ENCODE measurements around the gene PLEKHA4. TPM values are rescaled to one million over a fixed set of nuclear protein-coding genes. Genes with fewer than 3 reads are reported as not detected.

PLEKHA4 gene
- total RNA-seq, 1 experiment from 2014 or later: 20.7 TPM

DNA sequence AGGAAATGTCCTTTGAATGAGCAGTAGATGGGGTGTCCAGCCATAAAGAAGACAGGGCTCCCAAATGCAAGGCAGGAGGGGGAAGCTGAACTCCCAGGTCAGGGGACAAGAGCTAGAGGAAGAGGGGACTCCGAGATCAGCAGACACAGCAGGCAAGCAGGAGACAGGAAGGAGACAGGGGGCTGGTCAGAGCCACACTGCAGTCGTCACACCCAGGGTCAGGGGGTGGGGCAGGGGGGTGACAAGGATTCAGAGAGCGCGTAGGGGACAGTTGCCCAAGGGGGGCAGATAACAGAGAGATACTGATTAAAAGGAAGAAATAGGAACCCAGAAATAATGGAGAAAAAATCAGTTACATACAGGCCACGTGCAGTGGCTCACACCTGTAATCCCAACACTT lies 35.4 kb downstream of the PLEKHA4 start:
- no peak overlapping the region for H3K4me3 ChIP-seq (ENCODE audit: low read depth, low read length, poor library complexity, severe bottlenecking)
- H3K4me1 ChIP-seq (ENCODE audit: insufficient read depth, low read length, poor library complexity, severe bottlenecking): peaks cover 13% of the 10 kb centered on the region
- no peaks in the 10 kb centered on the region for H3K36me3 ChIP-seq (ENCODE audit: insufficient read depth, low read length, poor library complexity, severe bottlenecking)
- BruUV-seq (replicated peaks): no TSS peak
- no peak for DNase-seq (ENCODE audit: low spot score)
- ChIA-PET CTCF (no interaction called here), POLR2A (ENCODE audit: low non-redundant PET) (no interaction called here)
- H3K27me3 ChIP-seq (replicated peaks; ENCODE audit: insufficient read depth, low read depth, low read length, poor library complexity): no peaks in the 10 kb centered on the region
- TF ChIP-seq CTCF (conservative IDR thresholded peaks at IDR 0.05; ENCODE audit: low read depth, low read length) (no peak), EZH2 (IDR thresholded peaks at IDR 0.05; ENCODE audit: borderline replicate concordance, low read depth, low read length, poor library complexity, severe bottlenecking) (no peak)
- intact Hi-C loops (cut with micrococcal nuclease; ENCODE audit: unreplicated experiment): no loop called here
- no peaks in the 10 kb centered on the region for H3K9me3 ChIP-seq (ENCODE audit: low read depth, low read length, poor library complexity, severe bottlenecking)
- no peak overlapping the region for H3K27ac ChIP-seq (ENCODE audit: low read depth, low read length, poor library complexity, severe bottlenecking)

GRCh38 chr19:48830965-48831364 lies 37.5 kb downstream of the PLEKHA4 start:
- H3K9me3 ChIP-seq (ENCODE audit: low read depth, low read length, poor library complexity, severe bottlenecking): no peaks in the 10 kb centered on the region
- no peak for DNase-seq (ENCODE audit: low spot score)
- ChIA-PET CTCF (no interaction called here), POLR2A (ENCODE audit: low non-redundant PET) (no interaction called here)
- TF ChIP-seq EZH2 (IDR thresholded peaks at IDR 0.05; ENCODE audit: borderline replicate concordance, low read depth, low read length, poor library complexity, severe bottlenecking) (no peak), CTCF (conservative IDR thresholded peaks at IDR 0.05; ENCODE audit: low read depth, low read length) (no peak)
- intact Hi-C loops (cut with micrococcal nuclease; ENCODE audit: unreplicated experiment): no loop called here
- H3K27ac ChIP-seq (ENCODE audit: low read depth, low read length, poor library complexity, severe bottlenecking): no peak overlapping the region
- no TSS peak for BruUV-seq (replicated peaks)
- H3K36me3 ChIP-seq (ENCODE audit: insufficient read depth, low read length, poor library complexity, severe bottlenecking): no peaks in the 10 kb centered on the region
- peaks cover 3% of the 10 kb centered on the region for H3K4me1 ChIP-seq (ENCODE audit: insufficient read depth, low read length, poor library complexity, severe bottlenecking)
- H3K4me3 ChIP-seq (ENCODE audit: low read depth, low read length, poor library complexity, severe bottlenecking): no peak overlapping the region
- H3K27me3 ChIP-seq (replicated peaks; ENCODE audit: insufficient read depth, low read depth, low read length, poor library complexity): no peaks in the 10 kb centered on the region

DNA sequence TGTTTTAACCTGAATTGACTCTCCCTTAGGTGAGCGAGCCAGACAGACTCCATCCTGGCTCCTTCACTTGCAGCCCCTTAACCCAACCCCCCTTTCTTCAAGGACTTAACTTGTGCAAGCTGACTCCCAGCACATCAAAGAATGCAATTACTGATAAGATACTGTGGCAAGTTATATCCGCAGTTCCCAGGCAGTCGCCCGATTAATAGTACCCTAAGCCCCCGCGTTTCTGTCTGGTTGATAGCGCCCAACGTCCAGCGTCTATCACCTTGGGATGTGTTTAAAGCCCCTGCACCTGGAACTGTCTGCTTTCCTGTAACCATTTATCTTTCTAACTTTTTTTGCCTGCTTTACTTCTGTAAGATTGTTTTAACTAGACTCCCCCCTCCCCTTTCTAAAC lies 38.3 kb downstream of the PLEKHA4 start:
- DNase-seq (ENCODE audit: low spot score): no peak
- BruUV-seq (replicated peaks): no TSS peak
- CTCF ChIA-PET: no interaction called here
- POLR2A ChIA-PET (ENCODE audit: low non-redundant PET): no interaction called here
- no peaks in the 10 kb centered on the region for H3K27me3 ChIP-seq (replicated peaks; ENCODE audit: insufficient read depth, low read depth, low read length, poor library complexity)
- H3K4me3 ChIP-seq (ENCODE audit: low read depth, low read length, poor library complexity, severe bottlenecking): no peak overlapping the region
- no peaks in the 10 kb centered on the region for H3K36me3 ChIP-seq (ENCODE audit: insufficient read depth, low read length, poor library complexity, severe bottlenecking)
- no peaks in the 10 kb centered on the region for H3K4me1 ChIP-seq (ENCODE audit: insufficient read depth, low read length, poor library complexity, severe bottlenecking)
- TF ChIP-seq EZH2 (IDR thresholded peaks at IDR 0.05; ENCODE audit: borderline replicate concordance, low read depth, low read length, poor library complexity, severe bottlenecking) (no peak), CTCF (conservative IDR thresholded peaks at IDR 0.05; ENCODE audit: low read depth, low read length) (no peak)
- intact Hi-C loops (cut with micrococcal nuclease; ENCODE audit: unreplicated experiment): no loop called here
- H3K9me3 ChIP-seq (ENCODE audit: low read depth, low read length, poor library complexity, severe bottlenecking): no peaks in the 10 kb centered on the region
- H3K27ac ChIP-seq (ENCODE audit: low read depth, low read length, poor library complexity, severe bottlenecking): no peak overlapping the region
